ENCODE results near the gene PACSIN1.

The PACSIN1 gene

DNA sequence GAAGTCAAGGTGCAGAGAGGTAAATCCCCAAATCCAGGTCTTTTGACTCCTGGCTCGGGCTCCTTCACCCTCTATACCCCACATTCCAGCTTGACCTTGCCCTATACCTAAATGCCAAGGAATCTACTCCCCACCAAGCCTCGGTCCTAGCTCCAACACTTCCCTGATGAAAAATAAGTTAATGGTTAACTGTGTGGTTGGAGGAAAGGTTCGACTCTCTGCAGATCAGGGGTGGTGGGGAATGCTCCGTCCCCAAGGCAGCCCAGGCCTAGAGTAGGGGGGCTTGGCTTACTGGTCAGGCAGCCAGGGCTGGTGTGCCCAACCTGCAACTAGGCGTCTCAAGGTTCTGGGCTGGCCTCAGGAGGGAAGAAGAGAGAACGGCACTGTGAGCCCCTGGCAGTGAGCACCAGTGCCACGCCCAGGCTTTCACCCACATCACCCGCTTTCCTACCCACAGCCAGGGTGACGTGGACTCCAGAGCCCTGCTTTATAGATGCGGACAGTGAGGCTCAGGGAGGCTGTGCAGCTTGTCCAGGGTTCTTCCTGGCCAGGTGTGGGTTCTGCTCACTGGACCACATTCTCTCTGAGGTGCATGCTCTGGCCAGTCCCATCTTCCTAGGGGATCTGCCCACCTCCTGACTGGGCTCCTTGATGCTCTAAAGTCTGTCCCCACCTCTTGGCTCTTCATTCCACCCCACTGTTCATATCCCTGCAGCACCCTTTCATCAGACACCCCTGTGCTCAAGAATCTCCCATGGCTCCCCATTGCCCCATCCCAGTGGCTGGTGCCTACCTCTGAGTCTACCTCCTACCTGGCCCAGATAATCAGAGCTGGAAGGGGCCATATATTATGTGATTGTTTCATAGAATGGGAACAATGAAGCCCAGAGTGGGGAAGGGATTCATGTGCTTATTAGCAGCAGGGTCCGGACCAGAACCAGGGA lies 82.1 kb downstream of the PACSIN1 start:
- DNase-seq = no peak

DNA sequence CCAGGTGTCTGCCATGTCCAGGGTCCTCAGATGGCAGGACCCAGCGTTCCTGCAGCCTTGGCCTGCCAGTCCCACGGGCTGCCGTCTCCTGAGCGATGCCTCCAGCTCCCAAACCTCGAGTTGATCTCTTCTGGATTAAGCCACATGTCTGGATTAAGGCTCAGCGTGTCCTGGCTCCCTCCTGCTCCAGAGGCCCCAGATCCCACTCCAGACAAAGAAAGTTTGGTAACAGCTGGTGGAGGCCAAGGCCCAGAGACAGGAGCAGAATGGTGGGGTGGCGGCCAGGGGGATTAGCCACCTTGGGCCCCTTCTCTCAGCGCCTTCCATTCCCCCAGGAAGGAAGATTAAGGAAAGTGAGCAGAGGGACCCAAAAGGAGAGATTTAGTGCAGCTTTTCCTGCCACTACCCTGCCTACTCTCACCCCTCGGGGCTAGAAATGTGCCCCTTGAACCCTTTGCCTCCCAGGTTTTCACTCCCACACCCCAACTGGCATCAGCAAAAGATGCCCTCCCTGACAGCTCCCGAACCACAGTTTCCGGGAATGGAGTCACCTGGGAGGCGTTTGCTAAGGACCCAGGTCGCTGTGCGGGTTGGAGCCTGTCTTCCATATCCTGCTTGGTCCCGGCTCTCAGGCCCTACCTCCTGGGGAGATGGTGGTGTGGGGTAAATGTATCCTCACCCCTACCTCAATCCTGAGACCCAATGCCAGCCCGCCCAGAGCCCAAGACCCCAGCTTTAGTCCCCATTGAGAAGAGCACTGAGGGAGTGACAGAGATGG lies 83.3 kb downstream of the PACSIN1 start:
- DNase-seq = no peak

DNA sequence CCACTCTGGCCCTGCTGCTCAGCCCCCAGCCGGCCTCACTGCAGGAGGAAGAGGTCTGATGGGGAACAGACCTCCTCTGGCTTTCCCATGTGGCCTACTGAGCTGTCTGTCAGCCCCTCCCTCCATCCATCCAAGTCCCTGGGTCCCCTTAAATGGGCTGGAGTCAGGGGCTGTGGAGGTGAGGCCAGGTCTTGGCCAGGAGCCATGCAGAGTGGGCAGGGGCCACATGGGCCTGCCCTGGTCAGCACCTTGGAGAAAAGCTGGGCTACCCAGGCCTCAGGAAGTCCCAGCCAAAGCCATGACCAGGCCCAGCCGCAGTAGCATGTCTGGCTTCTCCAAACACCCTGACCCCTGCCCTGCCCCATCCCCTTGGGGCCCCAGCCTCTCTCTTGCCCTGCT lies 83.9 kb downstream of the PACSIN1 start:
- DNase-seq = no peak

DNA sequence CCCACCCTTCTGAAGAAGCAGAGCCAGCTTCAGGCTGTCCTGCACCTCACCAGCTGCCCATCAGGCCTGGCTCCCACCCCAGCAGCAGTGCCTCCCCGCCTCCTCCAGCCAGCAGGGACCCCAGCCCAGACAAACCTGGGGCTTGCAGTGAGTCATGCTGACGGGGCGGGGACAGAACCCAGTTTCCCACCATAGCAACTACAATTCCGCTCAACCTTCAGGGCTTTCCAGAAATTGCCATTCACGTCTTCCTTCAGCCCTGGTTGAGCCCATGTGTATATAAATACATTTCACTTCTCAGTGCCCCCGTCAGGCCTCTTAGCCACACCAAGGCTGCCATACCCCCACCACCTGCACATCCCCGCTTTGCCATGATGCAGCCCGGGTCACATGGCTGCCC lies 85.8 kb downstream of the PACSIN1 start:
- no peak for DNase-seq

DNA sequence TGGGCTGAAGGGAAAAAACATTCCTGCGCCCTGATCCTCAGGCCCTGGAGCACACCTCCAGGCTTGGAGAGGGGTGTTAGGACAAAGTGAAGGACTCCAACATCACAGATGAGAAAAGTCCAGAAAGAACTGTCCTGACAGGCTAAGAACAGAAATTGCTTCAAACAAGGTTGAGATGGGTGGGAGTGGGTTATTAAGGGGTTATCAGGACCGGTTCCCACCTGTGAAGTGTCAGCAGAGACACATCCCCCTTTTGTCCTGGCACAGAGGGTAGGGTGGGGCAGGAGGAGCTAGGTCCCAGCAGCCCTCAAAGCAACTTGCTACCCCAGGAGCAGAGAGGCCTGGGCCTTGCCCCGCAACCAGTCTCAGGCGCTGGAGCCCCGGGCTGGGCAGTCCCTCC lies 86.7 kb downstream of the PACSIN1 start:
- no peak for DNase-seq

DNA sequence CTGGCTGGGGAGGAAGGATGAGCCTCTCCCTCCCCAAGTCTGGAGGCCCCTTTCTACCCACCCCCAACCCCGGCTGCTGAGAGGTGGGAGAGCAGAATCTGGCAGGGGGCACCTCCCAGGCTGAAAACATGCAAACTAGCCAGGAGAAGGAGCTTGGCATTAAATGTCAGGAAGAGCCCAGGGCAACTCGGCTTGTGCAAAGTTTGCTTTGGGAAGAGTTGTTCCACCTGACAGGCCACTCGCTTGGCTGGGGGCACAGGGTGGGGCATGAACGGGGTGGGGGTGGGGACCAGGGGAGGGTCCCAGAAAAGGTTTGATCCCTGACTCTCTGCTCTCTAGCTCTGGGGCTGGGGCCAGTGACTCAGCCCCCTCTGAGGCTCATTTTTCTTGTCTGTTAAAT lies 87.3 kb downstream of the PACSIN1 start:
- DNase-seq = no peak

DNA sequence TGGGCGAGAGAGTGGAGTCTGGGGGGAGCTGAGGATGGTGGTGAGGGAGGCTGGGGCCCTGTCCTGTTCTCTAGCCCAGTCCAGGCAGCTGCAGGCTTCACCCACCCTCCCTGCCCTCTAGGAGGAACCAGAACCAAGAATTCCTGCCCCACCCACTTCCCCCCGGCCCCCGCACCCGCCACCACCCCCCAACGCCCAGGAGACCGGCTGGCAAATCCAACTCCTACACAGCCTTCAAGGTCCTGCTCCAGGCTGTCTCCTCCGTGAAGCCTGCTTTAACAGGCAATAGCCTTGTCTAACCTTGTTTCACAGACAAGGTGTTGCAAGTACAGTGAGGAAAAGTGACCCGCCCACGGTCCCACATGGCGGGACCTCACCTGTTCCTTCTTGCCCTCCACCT lies 87.9 kb downstream of the PACSIN1 start:
- no peak for DNase-seq

DNA sequence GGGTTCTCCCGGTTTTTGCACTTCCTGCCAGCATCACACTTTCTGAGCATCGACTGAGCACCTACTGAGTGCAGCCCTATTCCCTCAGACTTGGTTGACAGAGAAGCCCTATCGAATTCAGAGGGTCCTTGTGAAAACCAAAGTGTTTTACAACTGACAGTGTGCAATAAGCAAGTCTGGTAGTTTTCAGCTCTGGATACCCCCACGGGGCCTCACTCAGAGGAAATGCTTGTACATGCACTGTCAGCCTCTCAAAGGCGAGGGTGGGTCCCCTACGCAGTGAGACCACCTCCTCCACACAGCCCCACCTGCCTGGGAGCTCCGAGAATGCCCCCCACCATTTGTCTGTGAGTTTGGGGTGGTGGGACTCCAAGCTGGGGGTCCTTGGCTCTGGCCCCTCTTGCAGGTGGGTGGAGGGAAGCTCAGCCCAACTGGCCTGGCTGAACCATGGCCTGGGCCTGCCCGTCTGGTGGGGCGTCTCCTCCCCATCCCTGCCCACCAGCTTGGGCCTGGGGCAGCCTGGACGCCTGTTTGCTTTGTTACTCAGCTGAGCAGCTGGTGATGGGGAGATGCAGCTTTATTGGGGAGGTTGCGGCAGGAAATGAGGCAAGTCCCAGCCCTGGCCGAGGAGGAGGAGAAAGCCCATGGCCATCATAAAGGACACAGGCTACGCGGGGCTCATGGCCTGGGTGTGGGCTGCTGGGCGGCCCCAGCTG lies 88.6 kb downstream of the PACSIN1 start:
- DNase-seq = no peak

DNA sequence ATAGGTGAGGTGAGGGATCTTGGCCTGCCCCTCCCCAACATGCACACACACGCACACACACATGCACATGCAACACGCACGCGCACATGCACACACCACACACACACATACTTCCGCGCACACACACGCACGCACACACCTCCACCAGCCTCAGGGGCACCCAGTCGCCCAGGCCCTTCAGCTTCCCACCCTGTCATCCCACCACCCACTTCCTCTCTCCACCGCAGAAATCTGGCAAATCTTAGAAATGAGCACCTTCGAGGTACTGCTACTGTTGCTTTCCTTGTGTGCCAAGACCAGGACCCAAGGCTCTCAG lies 89.1 kb downstream of the PACSIN1 start:
- no peak for DNase-seq

DNA sequence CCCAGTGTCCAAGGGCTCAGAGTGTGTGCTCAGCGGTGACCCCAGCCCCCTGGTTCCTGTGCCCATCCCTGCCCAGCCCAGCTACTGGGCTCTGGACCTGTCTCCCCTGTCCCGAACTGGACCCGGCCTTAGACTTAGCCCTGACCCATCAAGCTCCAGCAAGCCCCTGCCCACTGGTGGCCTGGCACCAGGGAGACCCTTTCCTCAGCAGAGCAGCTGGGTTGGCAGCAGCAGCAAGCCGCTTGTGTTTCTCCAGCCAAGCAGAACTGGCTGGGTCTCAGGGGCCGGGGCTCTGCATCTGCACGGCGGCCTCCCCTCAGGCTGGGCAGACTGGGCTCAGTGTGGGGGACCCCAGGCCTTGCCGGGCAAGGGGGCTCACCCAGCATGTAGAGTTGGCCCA lies 89.5 kb downstream of the PACSIN1 start:
- no peak for DNase-seq

DNA sequence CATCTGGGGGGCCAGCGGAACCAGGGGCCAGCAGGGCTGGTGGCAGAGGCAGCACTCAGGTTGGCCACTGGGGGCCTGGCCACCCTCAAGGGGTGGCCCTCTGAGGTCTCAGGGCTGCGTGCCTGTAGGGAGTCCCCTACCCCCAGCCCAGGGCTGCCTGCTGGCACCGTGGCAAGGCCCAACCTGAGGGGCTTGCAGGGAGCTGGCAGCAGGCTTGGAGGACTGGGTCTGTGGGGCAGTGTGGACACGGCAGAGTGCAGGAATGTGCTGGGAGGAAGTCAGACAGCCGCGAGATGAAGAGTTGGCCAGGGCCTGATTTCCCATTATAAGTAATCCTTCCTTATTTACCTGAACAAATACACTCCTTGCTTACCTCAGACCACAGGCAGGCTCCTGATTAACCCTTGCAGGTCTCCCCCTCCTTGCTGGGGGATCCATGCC lies 90.2 kb downstream of the PACSIN1 start, which contains the start of gene SPDEF:
SPDEF (minus strand) TSS at position 299 of the 441 bp plus-strand sequence. CDS start 11,874 bp downstream, outside the sequence.
- DNase-seq = no peak

DNA sequence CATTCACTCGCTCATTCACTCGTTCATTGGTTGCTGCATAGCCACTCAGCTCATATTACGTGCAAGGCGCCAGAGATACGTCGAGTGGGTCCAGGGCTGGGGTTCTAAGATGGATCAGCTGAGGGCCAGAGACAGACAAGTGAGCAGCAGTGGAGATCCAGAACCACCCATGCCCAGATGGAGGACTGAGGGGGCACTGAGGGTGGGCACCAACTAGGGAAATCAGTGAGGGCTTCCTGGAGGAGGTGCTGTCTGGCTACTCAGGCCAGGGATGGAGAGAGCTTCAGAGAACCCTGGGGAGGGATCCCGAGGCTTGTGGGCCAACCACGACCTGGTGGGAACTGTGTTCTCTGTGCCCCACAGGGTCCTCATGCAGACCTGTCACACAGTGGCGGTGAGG lies 90.6 kb downstream of the PACSIN1 start:
- no peak for DNase-seq

DNA sequence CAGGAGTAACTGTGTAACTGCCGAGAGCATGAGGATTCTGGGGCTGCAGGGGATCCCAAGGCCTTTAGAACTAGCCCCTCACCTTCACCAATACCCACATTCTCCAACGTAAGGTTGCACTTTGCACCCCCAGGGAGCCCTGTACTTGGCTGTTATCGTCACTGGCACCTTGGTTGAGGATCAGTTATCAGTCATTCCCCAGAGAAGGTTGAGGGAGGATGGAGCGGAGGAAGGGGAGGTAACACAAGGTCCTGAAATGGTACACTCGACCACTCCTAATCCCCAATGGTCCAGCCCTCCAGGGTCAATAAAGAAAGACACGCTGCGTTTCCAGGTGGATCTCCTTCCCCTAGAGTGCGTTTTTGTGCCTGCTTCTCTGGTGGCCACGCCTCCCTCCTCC lies 91.4 kb downstream of the PACSIN1 start:
- no peak for DNase-seq

DNA sequence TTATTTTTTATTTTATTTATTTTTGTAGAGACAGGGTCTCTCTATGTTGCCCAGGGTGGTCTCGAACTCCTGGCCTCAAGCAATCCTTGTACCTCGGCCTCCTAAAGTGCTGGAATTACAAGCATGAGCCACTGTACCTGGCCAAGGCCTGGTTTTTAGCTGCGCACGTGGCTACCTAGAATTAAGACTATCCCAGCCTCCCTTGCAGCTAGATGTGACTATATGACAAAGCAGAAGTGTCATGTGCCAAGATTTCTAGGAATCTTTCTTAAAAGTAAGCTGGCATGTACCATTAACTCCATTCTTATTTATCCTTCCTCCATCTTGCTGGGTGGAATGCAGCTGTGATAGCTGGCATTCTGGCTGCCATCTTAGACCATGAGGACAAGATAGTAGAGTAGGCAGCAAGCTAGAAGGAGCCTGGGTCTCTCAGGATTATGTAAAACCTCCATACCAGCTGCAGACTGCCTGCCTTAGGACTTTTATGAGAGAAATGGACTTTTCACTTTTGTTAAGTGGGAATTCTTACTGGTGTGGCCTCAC lies 92.4 kb downstream of the PACSIN1 start:
- no peak for DNase-seq

DNA sequence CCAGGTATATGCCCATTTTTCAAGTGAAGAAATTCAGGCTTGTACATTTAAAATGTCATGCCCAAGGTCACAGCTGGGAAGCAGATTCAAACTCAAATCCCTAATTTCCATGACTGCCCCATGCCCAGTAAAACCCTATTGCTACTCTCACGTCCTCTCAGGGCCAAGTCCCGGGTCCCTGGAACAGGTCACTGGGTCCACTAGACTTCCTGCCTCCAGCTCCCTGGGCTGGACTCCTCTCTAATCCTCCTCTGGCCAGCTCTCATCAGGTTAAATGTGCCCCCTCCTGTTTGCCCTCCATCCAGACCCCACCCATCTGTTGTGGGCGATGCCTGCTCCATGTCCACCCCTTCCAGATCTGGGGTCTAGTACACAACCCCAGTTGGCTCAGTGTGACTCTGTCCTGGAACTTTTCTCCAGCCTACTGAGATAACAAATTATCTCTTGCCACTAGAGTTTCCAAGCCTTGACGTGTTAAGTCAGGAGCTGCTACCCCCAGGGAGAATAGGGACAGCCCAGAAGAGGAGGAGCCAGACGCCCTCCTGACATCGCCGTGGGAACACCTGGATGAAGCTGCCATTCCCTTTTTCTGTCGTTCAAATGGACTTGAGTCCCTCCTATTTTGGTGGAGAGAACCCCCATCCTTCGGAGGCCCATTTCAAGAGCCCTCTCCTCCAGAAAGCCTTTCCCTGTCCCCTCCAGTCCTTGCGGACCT lies 93.9 kb downstream of the PACSIN1 start:
- DNase-seq = no peak

DNA sequence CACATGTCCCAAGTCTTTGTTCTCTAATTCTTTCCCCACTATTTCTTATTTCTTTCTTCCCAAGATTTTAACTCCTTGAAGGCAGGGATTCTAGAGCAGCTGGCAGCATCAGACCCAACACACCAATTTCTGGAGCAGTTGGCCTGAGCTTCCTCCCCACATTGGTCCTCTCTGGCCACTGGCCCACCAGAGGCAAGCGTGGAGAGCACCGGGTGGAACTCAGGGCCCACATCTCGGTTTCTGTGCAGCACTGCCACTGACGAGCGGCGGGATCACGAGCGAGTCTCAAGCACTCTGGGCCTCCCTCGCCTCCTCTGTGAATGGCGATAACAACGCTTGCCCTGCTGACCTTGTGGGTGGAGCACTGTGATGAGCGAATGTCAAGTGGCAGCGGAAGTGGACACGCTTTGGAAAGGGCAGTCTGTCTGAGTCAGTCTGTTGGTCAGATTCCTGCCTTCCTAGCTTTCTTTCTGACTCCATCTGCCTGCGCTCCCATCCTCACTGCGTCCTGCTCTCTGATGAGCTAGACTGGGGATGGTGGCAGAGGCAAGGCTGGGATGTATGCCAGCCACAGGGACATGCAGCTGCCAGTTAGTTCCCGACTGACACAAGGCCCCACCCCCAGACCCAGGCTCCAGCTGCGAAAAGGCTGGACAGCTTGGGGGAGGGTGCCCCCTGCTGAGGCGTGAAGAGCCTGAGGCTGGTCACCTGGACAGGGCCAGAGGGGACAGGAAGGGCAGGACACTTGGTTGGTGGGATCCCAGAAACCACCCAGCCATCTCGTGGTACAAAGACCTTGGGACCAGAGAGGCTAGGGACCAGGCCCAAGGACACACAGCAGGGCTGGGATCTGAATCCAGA lies 94.7 kb downstream of the PACSIN1 start:
- no peak for DNase-seq

DNA sequence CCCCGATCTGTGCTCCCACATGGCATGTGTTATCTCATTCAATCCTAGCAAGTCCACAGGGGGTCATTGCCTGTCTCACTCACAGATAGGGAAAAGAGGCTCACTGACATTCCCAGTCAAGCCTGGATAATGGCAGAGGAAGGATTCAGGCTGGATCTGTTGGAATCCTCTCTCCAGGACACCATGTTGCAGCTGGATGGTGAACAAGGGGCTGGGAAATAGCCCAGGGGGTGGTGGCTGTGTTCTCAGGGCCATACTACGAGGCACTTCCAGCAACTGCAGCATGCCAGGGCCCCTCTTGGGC lies 95.3 kb downstream of the PACSIN1 start:
- no peak for DNase-seq

DNA sequence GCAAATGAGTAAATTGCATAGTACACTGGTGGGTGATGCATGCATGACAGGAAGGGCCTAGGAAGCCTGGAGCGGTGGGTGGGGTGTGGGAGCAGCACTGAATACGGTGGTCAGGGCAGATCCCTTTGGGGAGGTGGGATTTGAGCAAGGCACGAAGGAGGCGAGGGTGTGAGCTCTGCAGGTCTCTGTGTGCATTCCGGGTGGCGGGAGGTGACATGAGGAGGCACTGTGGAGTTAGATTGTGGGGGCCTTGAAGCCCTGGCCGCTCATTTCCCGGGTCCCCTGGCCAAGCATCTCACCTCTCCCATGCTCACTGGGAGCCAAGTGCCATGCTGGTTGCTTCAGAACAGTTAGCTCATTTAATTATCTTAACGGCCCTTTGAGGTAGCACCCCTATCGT lies 96.5 kb downstream of the PACSIN1 start:
- DNase-seq = no peak

DNA sequence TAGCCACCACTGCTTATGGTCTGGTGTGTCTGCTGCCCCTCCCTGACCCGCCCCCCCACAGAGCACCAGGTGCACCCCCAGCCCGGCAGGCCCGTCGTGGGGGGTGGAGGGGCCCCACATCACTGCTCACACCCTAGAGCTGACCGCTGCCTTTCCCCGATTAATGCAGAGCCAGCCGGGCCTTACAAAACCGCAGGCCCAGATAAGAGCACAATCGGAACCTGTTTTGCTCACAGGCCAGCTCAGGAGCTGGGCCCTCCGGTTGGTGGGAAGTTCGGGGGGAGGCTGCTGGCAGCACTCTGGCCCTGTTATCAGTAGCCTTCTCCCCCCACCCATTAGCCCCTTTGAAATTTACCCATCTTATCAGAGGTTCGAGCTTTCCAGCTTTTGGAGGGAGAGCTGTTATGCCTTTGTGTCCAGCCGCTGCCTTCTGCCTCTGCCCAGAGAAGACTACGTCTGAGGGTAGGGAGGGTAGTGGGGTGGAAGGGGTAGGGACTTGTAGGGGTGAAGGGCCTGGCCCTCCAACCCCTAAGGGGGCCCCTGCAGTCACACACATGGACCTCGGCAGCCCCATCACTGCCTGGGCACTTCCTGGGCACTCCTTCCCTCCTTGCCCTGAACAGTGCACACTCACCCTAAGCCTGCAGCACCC lies 97.1 kb downstream of the PACSIN1 start:
- no peak for DNase-seq

DNA sequence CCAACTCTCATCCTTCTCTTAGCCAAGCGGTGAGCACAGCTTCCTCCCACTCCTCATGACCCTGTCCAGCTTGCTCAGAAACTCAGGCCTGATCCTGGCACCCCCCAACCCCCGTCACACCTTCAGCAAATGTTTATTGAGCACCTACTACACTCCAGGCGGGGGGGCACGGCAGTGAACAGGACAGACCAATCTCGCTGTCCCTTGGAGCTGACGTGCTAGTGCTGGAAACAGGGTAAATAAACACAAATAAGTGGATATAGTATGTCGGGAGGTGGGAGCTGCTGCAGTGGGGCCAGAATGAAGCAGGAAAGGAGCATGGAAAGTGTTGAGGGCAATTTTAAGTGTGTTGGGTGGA lies 97.6 kb downstream of the PACSIN1 start:
- no peak for DNase-seq

DNA sequence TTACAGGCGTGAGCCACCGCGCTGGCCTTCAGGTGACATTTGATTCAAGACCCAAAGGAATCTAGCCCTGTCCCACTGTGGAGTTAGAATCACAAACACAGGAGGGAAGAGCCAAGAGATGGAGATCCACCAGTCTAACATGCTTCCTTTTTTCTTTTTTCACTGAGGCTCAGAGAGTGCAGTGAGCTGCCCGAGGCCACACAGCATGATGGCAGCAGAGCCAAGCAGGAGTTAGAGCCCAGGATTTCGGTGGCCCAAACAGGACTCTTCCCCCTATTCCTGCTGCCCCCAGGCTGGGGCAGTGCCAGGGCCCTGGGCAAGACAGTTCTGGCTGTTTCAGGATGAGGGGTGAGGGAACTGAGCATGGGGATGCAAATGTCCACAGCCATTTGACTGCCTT lies 98.3 kb downstream of the PACSIN1 start:
- no peak for DNase-seq
